A549 treated with GW870086 at 1 μM for 4 hours (cell line): ENCODE measurements around the gene SMCO2. TPM values are rescaled to one million over a fixed set of nuclear protein-coding genes. Genes with fewer than 3 reads are reported as not detected.

Source experiments
- total RNA-seq: library from RNA; stranded (reverse); fragments of 200-300 nt; extraction: Qiagen RNA extraction; gene quantifications from 5 replicates; pipeline ENCODE4 v1.2.3, GENCODE V29; 2022; ENCODE audit warnings: low read depth

Gene SMCO2
- total RNA-seq = 0.12 TPM in 1 of 5 replicates, not detected in the others

DNA sequence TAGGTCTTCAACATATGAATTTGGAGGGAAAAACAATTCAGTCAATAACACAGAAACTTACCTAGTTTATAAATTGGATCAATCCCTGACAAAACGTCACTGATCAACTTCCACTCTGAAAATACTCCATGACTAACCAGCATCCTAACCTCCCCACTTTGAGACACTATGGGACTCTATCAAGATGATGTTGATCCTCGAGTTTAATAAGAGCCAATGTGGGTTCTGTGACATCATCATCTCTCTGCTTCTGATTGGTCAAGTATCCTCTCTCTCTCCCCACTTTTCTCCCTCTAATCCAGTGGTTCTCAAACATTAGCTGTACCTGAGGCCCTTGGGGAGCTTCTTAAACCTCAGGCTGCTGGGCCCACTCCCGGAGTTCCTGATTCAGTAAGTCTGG, at the start of gene SMCO2:
Gene SMCO2 (plus strand): TSS at position 301 of the 400 bp plus-strand sequence. CDS start 23,896 bp downstream, outside the sequence.

DNA sequence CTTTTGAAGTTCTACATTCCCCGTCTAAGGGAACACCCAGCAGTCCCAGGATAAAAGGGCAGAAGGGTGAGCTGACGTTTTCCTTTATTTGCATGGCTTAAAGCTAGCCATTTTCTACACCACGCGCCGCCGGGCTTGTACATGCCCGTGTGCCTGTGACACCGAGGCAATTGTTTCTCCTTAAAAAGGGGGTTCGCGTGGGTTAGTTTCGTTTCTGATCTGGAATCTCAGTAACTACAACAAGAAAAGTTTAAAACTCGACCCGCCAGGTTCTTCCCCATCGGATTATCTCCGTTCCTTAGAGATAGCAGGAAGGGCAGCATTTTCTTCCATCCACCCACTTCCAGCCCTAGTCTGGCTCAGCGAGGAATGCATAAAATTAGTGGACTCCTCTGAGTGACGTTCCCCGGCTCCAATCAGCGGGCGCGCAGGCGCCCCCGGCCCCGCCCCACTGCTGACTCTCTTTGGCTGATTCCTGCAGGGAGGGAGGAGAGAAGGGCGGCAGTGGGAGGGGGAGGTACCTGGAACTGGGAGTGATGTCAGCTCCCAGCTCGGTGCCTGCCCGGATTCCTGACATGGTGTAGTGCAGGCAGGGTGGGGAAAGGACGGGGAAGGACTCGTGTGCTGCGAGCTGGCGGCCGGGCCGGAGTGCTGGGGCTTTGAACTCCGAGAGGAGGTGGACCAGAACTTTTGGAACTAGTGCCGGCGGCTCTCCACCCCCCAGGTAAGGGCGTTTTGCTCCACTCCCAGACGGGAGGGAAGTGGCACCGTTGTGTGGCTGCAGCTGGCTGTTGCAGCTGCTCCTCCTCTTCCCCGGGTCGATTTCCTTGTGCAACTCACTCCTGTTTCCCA, 77.3 kb downstream of the SMCO2 start, which contains the start of gene PPFIBP1:
Gene PPFIBP1 (plus strand): TSS at position 565 of the 852 bp plus-strand sequence. CDS start 109,191 bp downstream, outside the sequence.

Other genes starting within 250 kb of the SMCO2 start
- 10.5 to 14.2 TPM (median 11.6 TPM) in 5 replicates for gene STK38L, start 202.4 kb upstream of the SMCO2 start, total RNA-seq
- 13.3 to 18.7 TPM (median 16.4 TPM) in 5 replicates for gene BMAL2, start 113.9 kb upstream of the SMCO2 start, total RNA-seq
- gene PPFIBP1, start 77.5 kb downstream of the SMCO2 start, total RNA-seq = 17.7 to 27.2 TPM (median 26.7 TPM) in 5 replicates
- gene REP15, start 249.7 kb downstream of the SMCO2 start, total RNA-seq = 0.26 to 0.63 TPM (median 0.42 TPM) in 4 of 5 replicates, not detected in the other